Vagina (tissue), 2 donors: ENCODE measurements around the gene DACH2. TPM values are rescaled to one million over a fixed set of nuclear protein-coding genes. Genes with fewer than 3 reads are reported as not detected.

Experiments
- DNase-seq, 2 donors: peaks; one replicate each; pipeline ENCODE4 v3.0.0-alpha.2; 2017; ENCODE audit errors: extremely low spot score in 2 of 2
- H3K27ac ChIP-seq: fragments of 200-600 bp; sonication (generic); one replicate; pipeline ENCODE4 v1.5.1; 2019
- H3K27me3 ChIP-seq: fragments of 200-600 bp; sonication (generic); one replicate; pipeline ENCODE4 v1.5.1; 2019
- H3K36me3 ChIP-seq, 2 donors: fragments of 200-600 bp; sonication (generic); one replicate each; pipeline ENCODE4 v1.5.1; 2017 to 2019
- H3K4me1 ChIP-seq: fragments of 200-600 bp; sonication (generic); one replicate; pipeline ENCODE4 v1.5.1; 2019
- H3K4me3 ChIP-seq, 2 donors: fragments of 200-600 bp; sonication (generic); 1 replicate in 1 of 2; 2 replicates in 1 of 2; pipeline ENCODE4 v1.5.1; 2016 to 2019
- H3K9me3 ChIP-seq: fragments of 200-600 bp; sonication (generic); one replicate; pipeline ENCODE4 v1.5.1; 2019
- POLR2A ChIP-seq, 2 donors: fragments of 450-650 bp; IDR thresholded peaks; one replicate each; pipeline ENCODE4 v1.6.1; 2017; ENCODE audit warnings: antibody characterized with exemption in 2 of 2, mild to moderate bottlenecking in 2 of 2, moderate library complexity in 2 of 2
- POLR2AphosphoS5 ChIP-seq, 2 donors: sonication (generic); formaldehyde crosslinking; IDR thresholded peaks; one replicate each; pipeline ENCODE4 v1.9.0; 2017; ENCODE audit warnings: antibody characterized with exemption in 2 of 2, mild to moderate bottlenecking in 2 of 2, low read depth in 1 of 2; ENCODE audit not compliant: insufficient read depth in 1 of 2
- intact Hi-C: fragments of 100-400 bp; cut with DNase I; formaldehyde crosslinking; loops from one replicate; pipeline ENCODE4 v1.15.1; 2023
- total RNA-seq: library from RNA; depleted of rRNA; stranded (reverse); fragments of >200 nt; gene quantifications from one replicate; pipeline ENCODE4 v1.2.3, GENCODE V29; 2016
- TF ChIP-seq, protein P1 (sequence below), 3 experiments: fragments of 450-650 bp in 2 of 3; fragments of 200-600 bp in 1 of 3; sonication (generic) in 1 of 3; IDR thresholded peaks; one replicate each; pipeline ENCODE4 v1.5.1; 2017 to 2019; ENCODE audit warnings: antibody characterized with exemption in 3 of 3, mild to moderate bottlenecking in 2 of 3, moderate library complexity in 2 of 3

Gene DACH2
- total RNA-seq, 1 donor from 2014 or later = not detected

DNA sequence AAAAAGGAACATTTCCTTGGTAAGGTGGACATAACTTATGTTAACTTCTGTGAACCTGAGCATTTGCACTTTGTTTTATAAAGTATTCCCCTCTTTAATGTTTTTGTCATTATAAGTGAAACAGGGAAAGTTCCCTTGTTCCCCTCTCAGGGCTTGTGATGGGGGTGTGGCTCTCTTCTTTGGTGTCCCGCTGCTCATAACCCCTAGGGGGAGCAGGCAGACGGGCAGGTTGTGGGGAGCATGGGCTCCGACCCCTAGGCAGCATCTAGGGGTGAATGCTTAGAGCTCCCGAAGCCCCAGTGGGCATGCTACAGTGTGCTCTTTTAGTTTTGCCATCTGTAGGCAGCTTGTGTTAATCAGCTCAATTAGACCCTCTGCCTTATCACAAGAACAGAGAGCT, 200.4 kb downstream of the DACH2 start:
- TF ChIP-seq POLR2A (IDR thresholded peaks at IDR 0.05) (no peak), POLR2AphosphoS5 (IDR thresholded peaks at IDR 0.05; ENCODE audit: insufficient read depth in 1 of 2, low read depth in 1 of 2) (no peak)
- TF ChIP-seq, protein P1, sequence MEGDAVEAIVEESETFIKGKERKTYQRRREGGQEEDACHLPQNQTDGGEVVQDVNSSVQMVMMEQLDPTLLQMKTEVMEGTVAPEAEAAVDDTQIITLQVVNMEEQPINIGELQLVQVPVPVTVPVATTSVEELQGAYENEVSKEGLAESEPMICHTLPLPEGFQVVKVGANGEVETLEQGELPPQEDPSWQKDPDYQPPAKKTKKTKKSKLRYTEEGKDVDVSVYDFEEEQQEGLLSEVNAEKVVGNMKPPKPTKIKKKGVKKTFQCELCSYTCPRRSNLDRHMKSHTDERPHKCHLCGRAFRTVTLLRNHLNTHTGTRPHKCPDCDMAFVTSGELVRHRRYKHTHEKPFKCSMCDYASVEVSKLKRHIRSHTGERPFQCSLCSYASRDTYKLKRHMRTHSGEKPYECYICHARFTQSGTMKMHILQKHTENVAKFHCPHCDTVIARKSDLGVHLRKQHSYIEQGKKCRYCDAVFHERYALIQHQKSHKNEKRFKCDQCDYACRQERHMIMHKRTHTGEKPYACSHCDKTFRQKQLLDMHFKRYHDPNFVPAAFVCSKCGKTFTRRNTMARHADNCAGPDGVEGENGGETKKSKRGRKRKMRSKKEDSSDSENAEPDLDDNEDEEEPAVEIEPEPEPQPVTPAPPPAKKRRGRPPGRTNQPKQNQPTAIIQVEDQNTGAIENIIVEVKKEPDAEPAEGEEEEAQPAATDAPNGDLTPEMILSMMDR (IDR thresholded peaks at IDR 0.05) = no peak
- H3K4me1 ChIP-seq = no peaks in the 10 kb centered on the region
- DNase-seq = no peak
- intact Hi-C loops = no loop called here
- H3K9me3 ChIP-seq = no peaks in the 10 kb centered on the region
- H3K4me3 ChIP-seq = no peak overlapping the region
- H3K27ac ChIP-seq = no peak overlapping the region
- no peaks in the 10 kb centered on the region for H3K27me3 ChIP-seq
- H3K36me3 ChIP-seq = no peaks in the 10 kb centered on the region

GRCh38 chrX:86349115-86349514, 200.9 kb downstream of the DACH2 start:
- DNase-seq = no peak
- H3K9me3 ChIP-seq = no peaks in the 10 kb centered on the region
- no peaks in the 10 kb centered on the region for H3K4me1 ChIP-seq
- no peaks in the 10 kb centered on the region for H3K36me3 ChIP-seq
- H3K27me3 ChIP-seq = no peaks in the 10 kb centered on the region
- intact Hi-C loops = no loop called here
- no peak for TF ChIP-seq POLR2A (IDR thresholded peaks at IDR 0.05)
- TF ChIP-seq, protein P1 (IDR thresholded peaks at IDR 0.05) = no peak
- no peak for TF ChIP-seq POLR2AphosphoS5 (IDR thresholded peaks at IDR 0.05; ENCODE audit: insufficient read depth in 1 of 2, low read depth in 1 of 2)
- H3K27ac ChIP-seq = no peak overlapping the region
- no peak overlapping the region for H3K4me3 ChIP-seq

DNA sequence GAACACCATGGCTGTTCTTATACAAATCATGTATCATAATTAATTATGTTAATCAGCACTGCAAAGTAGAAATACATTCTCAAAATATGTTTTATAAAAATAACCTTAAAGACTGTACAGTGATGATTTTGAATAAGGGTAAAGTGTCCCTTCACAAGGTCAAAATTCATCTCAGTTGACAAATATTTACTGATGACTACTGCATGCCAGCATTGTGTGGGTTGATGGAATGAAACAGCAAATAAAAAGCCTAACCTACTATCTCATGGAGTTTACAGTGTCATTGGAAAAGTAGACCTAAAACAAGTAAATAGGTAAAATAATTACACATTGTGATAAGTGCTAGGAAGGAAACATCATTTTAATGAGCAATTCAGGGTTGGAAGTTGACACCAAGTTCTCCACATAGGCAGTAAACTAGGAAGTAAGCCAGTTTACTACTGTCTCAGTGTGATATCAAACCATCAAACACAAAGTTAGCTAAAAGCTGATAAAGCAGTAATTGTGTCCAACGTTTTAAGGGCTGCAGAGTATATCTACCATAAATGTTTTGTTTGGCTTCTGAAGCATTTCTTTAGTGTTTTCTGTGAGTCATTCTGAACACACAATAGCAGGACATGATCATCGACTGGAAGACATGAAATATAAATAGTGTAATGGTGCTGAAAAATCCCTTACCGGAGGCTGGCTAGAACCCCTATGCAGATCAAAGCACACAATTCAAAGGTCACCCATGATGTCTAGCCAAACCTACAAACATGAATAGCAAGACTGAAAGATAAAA, 221.8 kb downstream of the DACH2 start:
- TF ChIP-seq, protein P1 (IDR thresholded peaks at IDR 0.05) = no peak
- TF ChIP-seq POLR2AphosphoS5 (IDR thresholded peaks at IDR 0.05; ENCODE audit: insufficient read depth in 1 of 2, low read depth in 1 of 2) (no peak), POLR2A (IDR thresholded peaks at IDR 0.05) (no peak)
- Histone ChIP-seq H3K27me3 (no peaks in the 10 kb centered on the region), H3K4me1 (no peaks in the 10 kb centered on the region), H3K9me3 (no peaks in the 10 kb centered on the region), H3K27ac (no peak overlapping the region), H3K4me3 (no peak overlapping the region), H3K36me3 (no peaks in the 10 kb centered on the region)
- intact Hi-C loops = no loop called here
- no peak for DNase-seq

GRCh38 chrX:86370927-86371326, 222.7 kb downstream of the DACH2 start:
- no peaks in the 10 kb centered on the region for H3K36me3 ChIP-seq
- H3K4me1 ChIP-seq = no peaks in the 10 kb centered on the region
- TF ChIP-seq, protein P1 (IDR thresholded peaks at IDR 0.05) = no peak
- TF ChIP-seq POLR2AphosphoS5 (IDR thresholded peaks at IDR 0.05; ENCODE audit: insufficient read depth in 1 of 2, low read depth in 1 of 2) = no peak
- no peak for TF ChIP-seq POLR2A (IDR thresholded peaks at IDR 0.05)
- DNase-seq = no peak
- intact Hi-C loops = no loop called here
- H3K27ac ChIP-seq = no peak overlapping the region
- no peaks in the 10 kb centered on the region for H3K27me3 ChIP-seq
- no peaks in the 10 kb centered on the region for H3K9me3 ChIP-seq
- no peak overlapping the region for H3K4me3 ChIP-seq

DNA sequence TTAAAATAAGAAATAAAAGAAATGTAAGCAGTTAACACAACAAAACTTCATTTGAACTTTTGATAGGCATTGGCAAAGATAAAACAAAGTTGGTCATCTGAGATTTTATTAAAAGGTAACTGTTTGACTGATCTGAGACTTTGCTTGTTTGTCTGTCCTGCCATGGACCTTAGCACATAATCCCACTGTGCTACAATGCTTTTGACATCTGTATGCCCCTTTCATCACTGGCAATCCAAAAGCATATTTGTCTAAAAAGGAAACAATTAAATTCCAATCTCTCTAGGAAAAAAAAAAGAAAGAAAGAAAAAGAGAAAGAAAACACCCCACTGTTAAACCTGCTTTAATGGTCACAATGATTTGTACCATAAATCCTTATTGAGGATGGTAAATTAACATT, 231.0 kb downstream of the DACH2 start:
- TF ChIP-seq POLR2AphosphoS5 (IDR thresholded peaks at IDR 0.05; ENCODE audit: insufficient read depth in 1 of 2, low read depth in 1 of 2) = no peak
- TF ChIP-seq, protein P1 (IDR thresholded peaks at IDR 0.05) = no peak
- H3K4me3 ChIP-seq = no peak overlapping the region
- no peaks in the 10 kb centered on the region for H3K9me3 ChIP-seq
- H3K4me1 ChIP-seq = no peaks in the 10 kb centered on the region
- no peak for DNase-seq
- no peaks in the 10 kb centered on the region for H3K36me3 ChIP-seq
- intact Hi-C loops = no loop called here
- H3K27me3 ChIP-seq = no peaks in the 10 kb centered on the region
- no peak overlapping the region for H3K27ac ChIP-seq
